Measurements from ENCODE around the gene ROCK2.

DNA sequence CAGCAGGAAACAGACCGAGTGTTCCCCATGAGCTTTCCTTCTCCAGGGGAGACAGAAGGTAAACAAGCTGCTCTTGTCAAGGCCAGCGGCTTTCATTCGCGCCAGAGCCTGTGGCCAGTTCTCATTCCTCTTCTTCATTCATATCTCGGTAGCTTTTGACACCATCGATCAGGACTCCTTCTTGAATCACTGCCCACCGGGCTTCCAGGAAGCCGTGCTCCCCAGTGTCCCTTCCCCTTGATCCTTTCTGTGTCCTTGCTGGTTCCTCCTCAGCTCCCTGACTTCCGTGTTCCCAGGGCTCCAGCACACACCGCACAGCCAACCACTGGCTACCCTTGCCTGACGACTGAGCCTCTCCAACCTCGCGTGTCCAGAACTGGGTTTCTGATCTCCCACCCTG lies 175.1 kb downstream of the ROCK2 start:
- no peak for TF ChIP-seq ZNF451 (CRISPR knock-in tag; IDR thresholded peaks at IDR 0.05)
- TF ChIP-seq POLR2A (IDR thresholded peaks at IDR 0.05; ENCODE audit: insufficient read depth in 1 of 2, low read depth in 2 of 2, low read length in 2 of 2) = peak in 1 of 2 experiments; percentile 49; a peak in 1 of 4 replicates
- no peak for TF ChIP-seq ZBTB43 (CRISPR knock-in tag; conservative IDR thresholded peaks at IDR 0.05)
- TF ChIP-seq, protein P1, sequence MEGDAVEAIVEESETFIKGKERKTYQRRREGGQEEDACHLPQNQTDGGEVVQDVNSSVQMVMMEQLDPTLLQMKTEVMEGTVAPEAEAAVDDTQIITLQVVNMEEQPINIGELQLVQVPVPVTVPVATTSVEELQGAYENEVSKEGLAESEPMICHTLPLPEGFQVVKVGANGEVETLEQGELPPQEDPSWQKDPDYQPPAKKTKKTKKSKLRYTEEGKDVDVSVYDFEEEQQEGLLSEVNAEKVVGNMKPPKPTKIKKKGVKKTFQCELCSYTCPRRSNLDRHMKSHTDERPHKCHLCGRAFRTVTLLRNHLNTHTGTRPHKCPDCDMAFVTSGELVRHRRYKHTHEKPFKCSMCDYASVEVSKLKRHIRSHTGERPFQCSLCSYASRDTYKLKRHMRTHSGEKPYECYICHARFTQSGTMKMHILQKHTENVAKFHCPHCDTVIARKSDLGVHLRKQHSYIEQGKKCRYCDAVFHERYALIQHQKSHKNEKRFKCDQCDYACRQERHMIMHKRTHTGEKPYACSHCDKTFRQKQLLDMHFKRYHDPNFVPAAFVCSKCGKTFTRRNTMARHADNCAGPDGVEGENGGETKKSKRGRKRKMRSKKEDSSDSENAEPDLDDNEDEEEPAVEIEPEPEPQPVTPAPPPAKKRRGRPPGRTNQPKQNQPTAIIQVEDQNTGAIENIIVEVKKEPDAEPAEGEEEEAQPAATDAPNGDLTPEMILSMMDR (CRISPR knock-in tag; IDR thresholded peaks at IDR 0.05) = no peak
- TF ChIP-seq RCOR2 (CRISPR knock-in tag; IDR thresholded peaks at IDR 0.05) = no peak
- TF ChIP-seq ZNF615 (CRISPR knock-in tag; IDR thresholded peaks at IDR 0.05; ENCODE audit: borderline replicate concordance) = no peak
- TF ChIP-seq NFYB (CRISPR knock-in tag; IDR thresholded peaks at IDR 0.05) = peak; percentile 31; the same call in 1 of the 2 replicates
- TF ChIP-seq REST (IDR thresholded peaks at IDR 0.05; ENCODE audit: borderline replicate concordance in 1 of 2, low read depth in 1 of 2, low read length in 2 of 2) = no peak
- no peak for TF ChIP-seq ZNF256 (CRISPR knock-in tag; conservative IDR thresholded peaks at IDR 0.05)
- TF ChIP-seq FOXJ3 (CRISPR knock-in tag; IDR thresholded peaks at IDR 0.05; ENCODE audit: borderline replicate concordance) = peak; percentile 52; the same call in 1 of the 2 replicates
- TF ChIP-seq FOXK2 (IDR thresholded peaks at IDR 0.05) = peak; percentile 40; the same call in 1 of the 2 replicates
- peak; percentile 49; the same call in 1 of the 2 replicates for TF ChIP-seq ZNF274 (CRISPR knock-in tag; IDR thresholded peaks at IDR 0.05)
- no peak for TF ChIP-seq MTF2 (CRISPR knock-in tag; IDR thresholded peaks at IDR 0.05; ENCODE audit: borderline replicate concordance)

Measured in HepG2 (cell line).